ENCODE results near the gene ECD. TPM values are rescaled to one million over a fixed set of nuclear protein-coding genes. Genes with fewer than 3 reads are reported as not detected.
"Not testable (repeated sequence)": the region's sequence is repeated elsewhere in the genome, so short reads cannot be mapped to it uniquely, and the experiment has no call there.

The ECD gene
- total RNA-seq, 1 donor from 2014 or later: 27.8 TPM

DNA sequence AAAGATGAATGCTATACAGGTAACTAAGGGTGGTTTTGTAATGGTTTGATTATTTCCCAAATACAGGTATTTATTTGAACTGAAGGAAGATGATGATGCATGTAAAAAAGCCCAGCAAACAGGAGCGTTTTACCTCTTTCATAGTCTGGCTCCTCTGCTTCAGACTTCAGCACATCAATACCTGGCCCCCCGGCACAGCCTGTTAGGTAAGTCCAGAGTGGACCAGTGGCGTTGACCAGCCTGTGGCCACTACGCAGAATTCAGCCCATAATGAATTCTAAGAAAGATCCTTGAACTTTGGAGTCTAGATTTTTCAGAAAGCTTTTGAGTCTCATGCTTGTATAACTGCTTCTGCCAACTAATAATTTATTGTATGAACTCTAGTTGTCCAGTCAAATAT, 47.9 kb downstream of the ECD start:
- Histone ChIP-seq H3K27ac (no peak overlapping the region), H3K4me3 (no peak overlapping the region), H3K27me3 (no peaks in the 10 kb centered on the region), H3K36me3 (peaks cover 23% of the 10 kb centered on the region), H3K4me1 (no peaks in the 10 kb centered on the region), H3K9me3 (no peaks in the 10 kb centered on the region)
- TF ChIP-seq CTCF (IDR thresholded peaks at IDR 0.05): no peak
- intact Hi-C loops (cut with DNase I): no loop called here
- DNase-seq (no peak), ATAC-seq (no peak)

- DNase-seq: no peak
- Histone ChIP-seq H3K36me3 (peaks cover 18% of the 10 kb centered on the region), H3K27me3 (no peaks in the 10 kb centered on the region), H3K4me3 (no peak overlapping the region), H3K27ac (no peak overlapping the region), H3K9me3 (no peaks in the 10 kb centered on the region), H3K4me1 (no peaks in the 10 kb centered on the region)
- intact Hi-C loops (cut with DNase I): no loop called here
- no peak for ATAC-seq
- TF ChIP-seq CTCF (IDR thresholded peaks at IDR 0.05): no peak
These were observed 48.4 kb downstream of the ECD start for GRCh38 chr10:73119457-73119856.

DNA sequence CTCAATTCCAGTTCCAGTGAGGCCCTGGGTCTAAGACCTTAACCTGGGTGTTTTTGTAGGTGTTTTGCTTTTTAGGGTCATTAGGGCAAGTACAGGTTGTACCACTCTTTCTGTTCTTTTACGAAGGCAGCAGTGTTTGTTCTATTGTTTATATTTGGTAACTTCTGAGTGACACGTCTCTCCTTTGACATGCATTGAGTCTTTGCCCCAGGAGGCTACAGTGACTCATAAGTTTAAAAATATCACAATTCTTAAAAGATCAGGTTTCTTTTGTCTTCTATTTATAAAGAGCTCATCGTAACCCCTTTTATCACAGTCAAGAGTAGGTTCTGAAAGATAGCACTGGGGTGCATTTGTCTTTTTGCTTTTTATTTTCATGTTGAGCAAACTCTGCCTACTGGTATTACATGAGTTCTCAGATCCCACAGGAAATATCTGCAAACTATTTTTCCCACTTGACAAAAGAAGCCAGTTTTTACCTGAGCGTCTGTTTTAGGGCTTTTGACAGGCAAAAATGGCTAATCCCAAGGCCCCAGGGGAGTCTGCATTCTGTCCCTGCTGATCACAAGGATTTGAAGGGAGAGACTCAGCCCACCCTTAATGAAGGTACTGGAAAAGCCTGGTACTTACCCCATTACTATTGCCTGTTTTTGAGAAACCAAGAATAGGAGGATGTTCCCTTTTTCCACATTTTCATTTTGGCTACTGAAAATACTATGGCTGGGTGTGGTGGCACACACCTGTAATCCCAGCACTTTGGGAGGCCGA, 49.6 kb downstream of the ECD start:
- H3K9me3 ChIP-seq: no peaks in the 10 kb centered on the region
- H3K36me3 ChIP-seq: peaks cover 5% of the 10 kb centered on the region
- no peak for TF ChIP-seq CTCF (IDR thresholded peaks at IDR 0.05)
- H3K4me3 ChIP-seq: no peak overlapping the region
- peak; percentile 30 for ATAC-seq
- H3K4me1 ChIP-seq: no peaks in the 10 kb centered on the region
- H3K27me3 ChIP-seq: no peaks in the 10 kb centered on the region
- DNase-seq: no peak
- no peak overlapping the region for H3K27ac ChIP-seq
- intact Hi-C loops (cut with DNase I): no loop called here

DNA sequence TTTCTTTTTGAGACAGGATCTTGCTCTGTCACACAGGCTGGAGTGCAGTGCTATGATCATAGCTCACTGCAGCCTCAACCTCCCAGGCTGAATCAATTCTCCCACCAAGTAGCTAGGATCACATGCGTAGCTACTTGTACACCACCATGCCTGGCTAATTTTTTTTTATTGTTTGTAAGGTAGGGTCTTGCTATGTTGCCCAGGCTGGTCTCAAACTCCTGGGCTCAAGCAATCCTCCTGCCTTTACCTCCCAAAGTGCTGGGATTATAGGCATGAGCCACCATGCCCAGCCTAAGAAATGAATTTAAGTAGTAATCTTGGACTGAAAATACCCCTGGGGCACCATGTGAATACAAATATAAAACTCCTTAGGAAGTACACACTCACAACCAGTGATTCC, 51.8 kb downstream of the ECD start:
- peaks cover 5% of the 10 kb centered on the region for H3K36me3 ChIP-seq
- H3K9me3 ChIP-seq: no peaks in the 10 kb centered on the region
- no peak for ATAC-seq
- no peak for TF ChIP-seq CTCF (IDR thresholded peaks at IDR 0.05)
- H3K27me3 ChIP-seq: no peaks in the 10 kb centered on the region
- no peak overlapping the region for H3K27ac ChIP-seq
- DNase-seq: no peak
- peaks cover 1% of the 10 kb centered on the region for H3K4me1 ChIP-seq
- no peak overlapping the region for H3K4me3 ChIP-seq
- intact Hi-C loops (cut with DNase I): no loop called here

- no peak overlapping the region for H3K27ac ChIP-seq
- H3K36me3 ChIP-seq: no peaks in the 10 kb centered on the region
- intact Hi-C loops (cut with DNase I): no loop called here
- H3K27me3 ChIP-seq: no peaks in the 10 kb centered on the region
- TF ChIP-seq CTCF (IDR thresholded peaks at IDR 0.05): no peak
- H3K4me3 ChIP-seq: no peak overlapping the region
- peaks cover 4% of the 10 kb centered on the region for H3K4me1 ChIP-seq
- no peaks in the 10 kb centered on the region for H3K9me3 ChIP-seq
- DNase-seq: no peak
- no peak for ATAC-seq
These were observed 54.3 kb downstream of the ECD start for GRCh38 chr10:73113551-73113950.

DNA sequence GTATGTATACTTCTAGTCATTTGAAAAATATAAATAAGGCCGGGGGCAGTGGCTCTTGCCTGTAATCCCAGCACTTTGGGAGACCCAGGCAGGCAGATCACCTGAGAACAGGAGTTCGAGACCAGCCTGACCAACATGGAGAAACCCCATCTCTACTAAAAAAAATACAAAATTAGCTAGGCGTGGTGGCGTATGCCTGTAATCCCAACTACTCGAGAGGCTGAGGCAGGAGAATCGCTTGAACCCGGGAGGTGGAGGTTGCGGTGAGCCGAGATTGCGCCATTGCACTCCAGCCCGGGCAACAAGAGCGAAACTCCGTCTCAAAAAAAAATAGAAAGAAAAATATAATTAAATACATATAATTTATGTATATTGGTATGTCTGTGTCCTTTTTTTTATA, 55.8 kb downstream of the ECD start:
- H3K36me3 ChIP-seq; H3K9me3 ChIP-seq; H3K4me3 ChIP-seq; H3K27ac ChIP-seq; ATAC-seq; H3K27me3 ChIP-seq; DNase-seq; H3K4me1 ChIP-seq; intact Hi-C loops (cut with DNase I): not testable (repeated sequence)

All from upper lobe of right lung (tissue), 1 donor.